HG03457 (cell line): ENCODE results near the gene TTN.

ENCODE experiments used
- ATAC-seq: cut with Tn5 transposase; IDR thresholded peaks from one replicate; pipeline ENCODE4 v1.9.1; 2021; ENCODE audit warnings: moderate number of reproducible peaks; ENCODE audit not compliant: unreplicated experiment

Gene TTN

GRCh38 chr2:178506524-178506923, 300.7 kb downstream of the TTN start:
- no peak for ATAC-seq

GRCh38 chr2:178506101-178506500, 301.1 kb downstream of the TTN start:
- no peak for ATAC-seq

- no peak for ATAC-seq
These were observed 304.5 kb downstream of the TTN start for GRCh38 chr2:178502751-178503150.

- no peak for ATAC-seq
These were observed 307.6 kb downstream of the TTN start for GRCh38 chr2:178499640-178500039.

GRCh38 chr2:178498137-178498536, 309.1 kb downstream of the TTN start:
- ATAC-seq = no peak

- ATAC-seq = no peak
These were observed 311.2 kb downstream of the TTN start for GRCh38 chr2:178496049-178496448.

GRCh38 chr2:178491612-178492011, 315.6 kb downstream of the TTN start:
- ATAC-seq = no peak

GRCh38 chr2:178485356-178485755, 321.9 kb downstream of the TTN start:
- no peak for ATAC-seq

- no peak for ATAC-seq
These were observed 322.8 kb downstream of the TTN start for GRCh38 chr2:178484245-178485041.

GRCh38 chr2:178482437-178482836, 324.8 kb downstream of the TTN start:
- peak; percentile 25 for ATAC-seq

- ATAC-seq = peak; percentile 67
These were observed 326.7 kb downstream of the TTN start, which contains the start of gene PLEKHA3 for GRCh38 chr2:178480227-178481181. Gene PLEKHA3 (plus strand): TSS chr2:178480457. CDS start chr2:178480870, 413 bp downstream.

GRCh38 chr2:178479758-178480226, 327.4 kb downstream of the TTN start:
- ATAC-seq = no peak

- ATAC-seq = no peak
These were observed 328.0 kb downstream of the TTN start for GRCh38 chr2:178479275-178479616.

- peak; percentile 35 for ATAC-seq
These were observed 328.6 kb downstream of the TTN start, which contains the start of gene FKBP7 for GRCh38 chr2:178478439-178479274. Gene FKBP7 (minus strand): TSS chr2:178478600. CDS start chr2:178478499, 101 bp downstream.

- no peak for ATAC-seq
These were observed 329.1 kb downstream of the TTN start for GRCh38 chr2:178478130-178478438.

GRCh38 chr2:178477443-178478129, 329.6 kb downstream of the TTN start:
- ATAC-seq = no peak

GRCh38 chr2:178476477-178476876, 330.7 kb downstream of the TTN start:
- no peak for ATAC-seq
